Parathyroid adenoma (tissue), 2 donors: ENCODE results near the gene XYLT2.

Experiments
- H2AFZ ChIP-seq: fragments of 300-600 bp; sonication (generic); one replicate; pipeline ENCODE4 v1.7.0; 2017; ENCODE audit warnings: antibody characterized with exemption, mild to moderate bottlenecking
- H3K27ac ChIP-seq: fragments of 300-600 bp; sonication (generic); one replicate; pipeline ENCODE4 v1.7.0; 2017
- H3K27me3 ChIP-seq: fragments of 300-600 bp; sonication (generic); one replicate; pipeline ENCODE4 v1.7.0; 2017; ENCODE audit warnings: low read length; ENCODE audit not compliant: control insufficient read depth, insufficient read depth
- H3K36me3 ChIP-seq: fragments of 300-600 bp; sonication (generic); one replicate; pipeline ENCODE4 v1.7.0; 2017; ENCODE audit warnings: low read length; ENCODE audit not compliant: control insufficient read depth, insufficient read depth
- H3K4me1 ChIP-seq: fragments of 300-600 bp; sonication (generic); one replicate; pipeline ENCODE4 v1.7.0; 2017; ENCODE audit warnings: control low read depth
- H3K4me2 ChIP-seq: fragments of 300-600 bp; sonication (generic); one replicate; pipeline ENCODE4 v1.7.0; 2017; ENCODE audit warnings: low read length
- H3K4me3 ChIP-seq: fragments of 300-600 bp; sonication (generic); one replicate; pipeline ENCODE4 v1.7.0; 2017; ENCODE audit warnings: low read depth, low read length
- H3K79me2 ChIP-seq: fragments of 300-600 bp; sonication (generic); one replicate; pipeline ENCODE4 v1.7.0; 2017; ENCODE audit warnings: control low read depth
- H3K9ac ChIP-seq: fragments of 300-600 bp; sonication (generic); one replicate; pipeline ENCODE4 v1.7.0; 2017; ENCODE audit warnings: mild to moderate bottlenecking
- H3K9me3 ChIP-seq: fragments of 300-600 bp; sonication (generic); one replicate; pipeline ENCODE4 v1.7.0; 2017; ENCODE audit warnings: low read length; ENCODE audit not compliant: control insufficient read depth
- TF ChIP-seq, protein P1 (sequence below): fragments of 300-600 bp; sonication (generic); IDR thresholded peaks from one replicate; pipeline ENCODE4 v1.7.0; 2017; ENCODE audit warnings: antibody characterized with exemption, mild to moderate bottlenecking
- donor health status: primary hyperparathyroidism.

XYLT2 gene

DNA sequence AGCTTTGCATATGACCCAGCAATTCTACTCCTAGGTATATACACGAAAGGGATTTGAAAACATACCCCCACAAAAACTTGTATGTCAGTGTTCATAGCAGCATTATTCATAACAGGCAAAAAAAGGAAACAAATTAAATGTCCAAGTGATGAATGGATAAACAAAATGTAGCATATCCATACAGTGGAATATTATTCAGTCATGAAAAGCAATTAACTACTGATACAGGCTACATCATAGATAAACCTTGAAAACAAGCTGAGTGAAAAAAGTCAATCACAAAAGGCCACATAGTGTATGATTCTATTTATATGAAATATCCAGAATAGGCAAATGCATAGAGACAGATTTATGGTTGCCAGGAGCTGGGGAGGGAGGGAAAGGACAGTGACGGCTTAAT, 27.8 kb downstream of the XYLT2 start:
- Histone ChIP-seq H3K27me3 (no peaks in the 10 kb centered on the region), H3K9me3 (no peaks in the 10 kb centered on the region), H3K4me3 (no peak overlapping the region), H3K36me3 (no peaks in the 10 kb centered on the region), H3K27ac (no peak overlapping the region), H3K9ac (no peak overlapping the region), H3K79me2 (peaks cover 13% of the 10 kb centered on the region), H3K4me1 (peaks cover 15% of the 10 kb centered on the region), H3K4me2 (no peak overlapping the region), H2AFZ (no peak overlapping the region)
- TF ChIP-seq, protein P1, sequence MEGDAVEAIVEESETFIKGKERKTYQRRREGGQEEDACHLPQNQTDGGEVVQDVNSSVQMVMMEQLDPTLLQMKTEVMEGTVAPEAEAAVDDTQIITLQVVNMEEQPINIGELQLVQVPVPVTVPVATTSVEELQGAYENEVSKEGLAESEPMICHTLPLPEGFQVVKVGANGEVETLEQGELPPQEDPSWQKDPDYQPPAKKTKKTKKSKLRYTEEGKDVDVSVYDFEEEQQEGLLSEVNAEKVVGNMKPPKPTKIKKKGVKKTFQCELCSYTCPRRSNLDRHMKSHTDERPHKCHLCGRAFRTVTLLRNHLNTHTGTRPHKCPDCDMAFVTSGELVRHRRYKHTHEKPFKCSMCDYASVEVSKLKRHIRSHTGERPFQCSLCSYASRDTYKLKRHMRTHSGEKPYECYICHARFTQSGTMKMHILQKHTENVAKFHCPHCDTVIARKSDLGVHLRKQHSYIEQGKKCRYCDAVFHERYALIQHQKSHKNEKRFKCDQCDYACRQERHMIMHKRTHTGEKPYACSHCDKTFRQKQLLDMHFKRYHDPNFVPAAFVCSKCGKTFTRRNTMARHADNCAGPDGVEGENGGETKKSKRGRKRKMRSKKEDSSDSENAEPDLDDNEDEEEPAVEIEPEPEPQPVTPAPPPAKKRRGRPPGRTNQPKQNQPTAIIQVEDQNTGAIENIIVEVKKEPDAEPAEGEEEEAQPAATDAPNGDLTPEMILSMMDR, result no peak

GRCh38 chr17:50375858-50376538, 30.1 kb downstream of the XYLT2 start:
- H3K27ac ChIP-seq, result no peak overlapping the region
- TF ChIP-seq, protein P1, result no peak

DNA sequence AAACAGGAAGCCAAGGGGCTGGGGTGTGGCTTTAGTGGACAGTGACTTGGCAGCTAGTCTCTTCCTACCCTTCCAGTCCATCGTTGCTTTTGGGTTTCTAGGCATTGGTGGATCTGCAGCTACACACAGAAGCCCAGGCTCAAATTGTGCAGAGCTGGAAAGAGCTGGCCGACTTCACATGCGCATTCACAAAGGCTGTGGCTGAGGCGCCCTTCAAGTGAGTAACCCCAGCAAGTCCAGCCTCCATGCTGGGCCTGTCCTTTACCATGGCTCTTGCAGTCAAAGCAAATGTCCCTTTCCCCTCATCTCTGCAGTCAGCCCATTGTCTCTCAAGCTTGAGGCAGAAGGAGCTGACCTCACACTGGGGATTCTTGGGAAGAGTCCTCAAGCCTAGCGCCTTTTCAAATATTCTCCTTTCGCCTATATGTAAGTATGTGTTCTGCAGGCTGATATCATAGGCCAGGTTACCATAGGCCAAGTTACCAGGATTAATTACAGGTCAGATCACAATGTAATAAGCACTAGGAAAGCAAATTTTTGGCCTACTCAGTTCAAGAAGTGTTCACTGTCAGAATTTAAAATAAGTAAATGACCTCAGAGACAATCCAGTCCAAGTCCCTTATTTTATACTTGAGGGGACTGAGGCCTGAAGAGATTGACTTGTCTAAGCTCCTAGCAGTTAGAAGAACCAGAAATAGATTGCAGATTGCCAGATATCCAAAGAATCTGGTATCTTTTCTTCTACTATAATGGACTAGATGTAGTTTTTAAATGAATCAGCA, 33.6 kb downstream of the XYLT2 start:
- Histone ChIP-seq H3K9me3 (no peaks in the 10 kb centered on the region), H3K79me2 (no peaks in the 10 kb centered on the region), H3K27me3 (no peaks in the 10 kb centered on the region), H3K9ac (no peak overlapping the region), H3K27ac (no peak overlapping the region), H2AFZ (no peak overlapping the region), H3K4me2 (no peak overlapping the region), H3K36me3 (no peaks in the 10 kb centered on the region), H3K4me1 (peaks cover 12% of the 10 kb centered on the region), H3K4me3 (no peak overlapping the region)
- TF ChIP-seq, protein P1, result no peak

More at GRCh38 chr17:50375858-50376538, 30.1 kb downstream of the XYLT2 start:
- no peak overlapping the region for H3K4me2 ChIP-seq
- no peak overlapping the region for H3K9ac ChIP-seq
- no peak overlapping the region for H3K4me3 ChIP-seq
- peaks cover 15% of the 10 kb centered on the region for H3K4me1 ChIP-seq
- peaks cover 10% of the 10 kb centered on the region for H3K79me2 ChIP-seq
- no peaks in the 10 kb centered on the region for H3K36me3 ChIP-seq
- no peaks in the 10 kb centered on the region for H3K27me3 ChIP-seq
- H2AFZ ChIP-seq, result no peak overlapping the region
- H3K9me3 ChIP-seq, result no peaks in the 10 kb centered on the region

DNA sequence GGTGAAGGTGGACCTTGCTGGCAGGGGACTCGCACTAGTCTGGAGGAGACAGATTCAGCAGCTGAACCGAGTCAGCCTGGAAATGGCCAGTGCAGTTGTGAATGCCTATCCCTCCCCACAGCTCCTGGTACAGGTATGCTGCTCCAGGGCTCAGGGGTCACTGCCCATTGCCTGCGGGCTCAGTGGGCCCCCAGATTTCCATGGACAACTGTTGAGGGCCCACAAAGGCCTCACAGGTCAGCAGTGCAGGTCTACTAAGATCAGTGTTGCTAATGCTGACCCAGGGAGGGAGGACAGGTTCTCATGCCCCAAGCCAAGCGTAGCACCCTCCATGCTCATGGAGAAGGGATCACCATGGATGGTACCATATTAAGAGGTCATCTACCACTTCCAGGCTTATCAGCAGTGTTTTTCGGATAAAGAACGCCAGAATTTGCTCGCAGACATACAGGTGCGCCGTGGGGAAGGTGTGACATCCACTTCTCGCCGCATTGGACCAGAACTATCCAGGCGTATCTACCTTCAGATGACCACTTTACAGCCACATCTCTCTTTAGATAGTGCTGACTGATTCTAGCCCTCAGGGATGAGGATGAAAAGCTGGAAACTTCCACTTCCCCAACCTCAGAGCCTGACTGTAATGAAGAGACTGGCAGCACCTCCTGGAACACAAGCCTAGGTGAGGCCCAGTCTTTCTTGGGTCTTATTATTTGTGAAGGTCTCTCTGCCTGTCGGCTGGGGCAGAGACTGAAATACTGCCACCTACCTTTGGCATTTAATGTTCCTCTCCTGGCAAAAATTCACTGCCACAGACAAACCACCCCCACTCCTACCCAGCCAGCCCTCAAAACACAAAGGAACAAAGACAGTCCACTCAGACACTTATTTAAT, 34.7 kb downstream of the XYLT2 start:
- Histone ChIP-seq H3K9me3 (no peaks in the 10 kb centered on the region), H3K9ac (no peak overlapping the region), H3K36me3 (no peaks in the 10 kb centered on the region), H3K27me3 (no peaks in the 10 kb centered on the region), H2AFZ (no peak overlapping the region), H3K79me2 (no peaks in the 10 kb centered on the region), H3K27ac (no peak overlapping the region), H3K4me1 (peaks cover 12% of the 10 kb centered on the region), H3K4me3 (no peak overlapping the region), H3K4me2 (no peak overlapping the region)
- TF ChIP-seq, protein P1, result no peak
